K562 (cell line): ENCODE data around the gene PRPF6.

Source experiments
- FOXA3 ChIP-seq, 2 experiments: fragments of 450-650 bp in 1 of 2; sonication (generic) in 1 of 2; formaldehyde crosslinking; IDR thresholded peaks in 1 of 2; conservative IDR thresholded peaks in 1 of 2; 2 replicates each; pipeline versions ENCODE4 v1.4.0 to v1.8.0; 2020 to 2022; ENCODE audit warnings: mild to moderate bottlenecking in 2 of 2, missing genetic modification reagents in 1 of 2
- ZBTB33 ChIP-seq: sonication (generic); formaldehyde crosslinking; IDR thresholded peaks from 2 replicates; pipeline ENCODE4 v1.8.1; 2023; ENCODE audit warnings: mild to moderate bottlenecking, missing genetic modification reagents

DNA sequence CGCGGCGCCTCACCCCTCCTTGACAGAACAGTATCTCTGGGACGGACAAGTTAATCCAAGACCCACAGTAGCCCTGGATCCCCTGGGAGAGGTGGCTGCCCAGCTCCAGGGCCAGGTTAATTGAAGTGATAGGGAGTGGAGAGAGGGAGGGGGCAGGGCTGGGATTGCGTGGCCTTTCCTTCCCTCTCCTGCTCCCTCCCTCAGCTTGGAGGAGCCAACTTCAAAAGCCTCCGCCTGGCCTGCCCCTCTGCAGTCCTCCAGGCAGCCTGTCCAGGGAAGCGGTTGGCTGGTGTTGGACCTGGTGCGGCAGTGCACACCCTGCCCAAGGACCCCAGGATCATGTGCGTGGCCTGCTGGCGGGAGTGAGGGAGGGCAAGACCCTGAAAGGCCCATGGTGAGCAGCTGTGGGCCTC is 55.0 kb downstream of the PRPF6 start, which contains the start of gene C20orf204:
- TF ChIP-seq ZBTB33 (CRISPR knock-in tag): no peak
- no peak for TF ChIP-seq FOXA3 (CRISPR knock-in tag; conservative IDR thresholded peaks at IDR 0.05 in 1 of 2, IDR thresholded peaks at IDR 0.05 in 1 of 2)
